Right atrium auricular region (tissue), 2 donors: Measurements from ENCODE around the gene RAD17. TPM values are rescaled to one million over a fixed set of nuclear protein-coding genes. Genes with fewer than 3 reads are reported as not detected.

ENCODE experiments used
- DNase-seq: peaks from one replicate; pipeline ENCODE4 v3.0.0-alpha.2; 2019; ENCODE audit warnings: low spot score
- H3K27ac ChIP-seq, 2 donors: fragments of 200-600 bp; sonication (generic); 1 replicate in 1 of 2; 2 replicates in 1 of 2; pipeline ENCODE4 v1.5.1; 2016 to 2019
- H3K27me3 ChIP-seq, 2 donors: fragments of 200-600 bp; sonication (generic); one replicate each; pipeline versions ENCODE4 v1.5.1 to v1.6.0; 2017 to 2019
- H3K36me3 ChIP-seq: fragments of 200-600 bp; sonication (generic); one replicate; pipeline ENCODE4 v1.5.1; 2016
- H3K4me1 ChIP-seq, 2 donors: fragments of 200-600 bp; sonication (generic); one replicate each; pipeline versions ENCODE4 v1.5.1 to v1.6.0; 2017 to 2019
- H3K4me3 ChIP-seq, 2 donors: fragments of 200-600 bp; sonication (generic); 1 replicate in 1 of 2; 2 replicates in 1 of 2; pipeline ENCODE4 v1.5.1; 2017 to 2019; ENCODE audit warnings: mild to moderate bottlenecking in 1 of 2, moderate library complexity in 1 of 2
- H3K9me3 ChIP-seq, 2 donors: fragments of 200-600 bp; sonication (generic); one replicate each; pipeline ENCODE4 v1.5.1; 2019
- total RNA-seq, 2 donors: library from RNA; depleted of rRNA; stranded (reverse); fragments of >200 nt; gene quantifications; one replicate each; pipeline ENCODE4 v1.1.0, GENCODE V29; 2016
- TF ChIP-seq, protein P1 (sequence below), 2 donors: fragments of 200-600 bp; sonication (generic); IDR thresholded peaks; one replicate each; pipeline ENCODE4 v1.5.1; 2019; ENCODE audit warnings: antibody characterized with exemption in 2 of 2

Gene RAD17
- total RNA-seq, 2 donors from 2014 or later = 9.3 to 17.9 TPM

DNA sequence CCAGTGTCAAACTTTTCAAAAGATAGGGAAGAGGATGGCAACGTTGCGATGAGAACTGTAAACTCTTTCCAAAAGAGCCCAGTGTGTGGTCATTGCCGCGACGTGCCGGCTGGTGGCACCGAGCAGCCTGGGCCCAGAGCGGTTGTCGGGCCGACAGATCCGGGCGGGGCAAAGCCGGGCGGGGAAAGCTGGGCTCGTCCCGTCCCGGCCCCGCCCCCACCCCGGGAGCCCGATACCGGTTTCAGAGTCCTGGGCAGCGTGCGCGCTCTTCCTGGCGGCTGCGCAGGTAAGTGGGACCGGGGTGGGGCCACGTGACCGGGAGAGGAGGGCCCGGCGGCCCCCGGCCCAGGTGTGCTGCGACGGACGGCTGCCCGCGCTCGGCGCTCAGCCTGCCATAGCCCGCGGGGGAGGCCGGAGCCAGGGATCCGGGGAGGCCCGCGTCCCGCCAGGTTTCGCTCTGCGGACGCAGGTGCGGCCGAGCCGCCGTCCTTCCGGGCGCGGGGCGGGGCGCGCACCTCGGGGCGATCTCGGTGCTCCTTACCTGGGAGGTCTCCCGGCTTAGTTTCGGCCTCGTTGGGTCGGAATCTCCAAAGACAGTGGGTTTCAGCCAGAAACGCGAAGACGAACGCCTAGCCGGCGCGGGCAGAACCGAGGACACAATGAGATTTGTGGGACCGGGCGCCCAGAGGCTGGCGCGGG, 45.4 kb downstream of the RAD17 start, which contains the start of gene MARVELD2:
Gene MARVELD2, plus strand, starts transcription at position 232 of the 699 bp plus-strand sequence. CDS start 4,270 bp downstream, outside the sequence.
- TF ChIP-seq, protein P1, sequence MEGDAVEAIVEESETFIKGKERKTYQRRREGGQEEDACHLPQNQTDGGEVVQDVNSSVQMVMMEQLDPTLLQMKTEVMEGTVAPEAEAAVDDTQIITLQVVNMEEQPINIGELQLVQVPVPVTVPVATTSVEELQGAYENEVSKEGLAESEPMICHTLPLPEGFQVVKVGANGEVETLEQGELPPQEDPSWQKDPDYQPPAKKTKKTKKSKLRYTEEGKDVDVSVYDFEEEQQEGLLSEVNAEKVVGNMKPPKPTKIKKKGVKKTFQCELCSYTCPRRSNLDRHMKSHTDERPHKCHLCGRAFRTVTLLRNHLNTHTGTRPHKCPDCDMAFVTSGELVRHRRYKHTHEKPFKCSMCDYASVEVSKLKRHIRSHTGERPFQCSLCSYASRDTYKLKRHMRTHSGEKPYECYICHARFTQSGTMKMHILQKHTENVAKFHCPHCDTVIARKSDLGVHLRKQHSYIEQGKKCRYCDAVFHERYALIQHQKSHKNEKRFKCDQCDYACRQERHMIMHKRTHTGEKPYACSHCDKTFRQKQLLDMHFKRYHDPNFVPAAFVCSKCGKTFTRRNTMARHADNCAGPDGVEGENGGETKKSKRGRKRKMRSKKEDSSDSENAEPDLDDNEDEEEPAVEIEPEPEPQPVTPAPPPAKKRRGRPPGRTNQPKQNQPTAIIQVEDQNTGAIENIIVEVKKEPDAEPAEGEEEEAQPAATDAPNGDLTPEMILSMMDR (IDR thresholded peaks at IDR 0.05) = peak in 1 of 2 donors; percentile 34
- peak within 1 kb of the TSS; percentile 11 to 23 for H3K27ac ChIP-seq
- H3K4me3 ChIP-seq = peak within 1 kb of the TSS; percentile 60 to 65
- no peaks in the 10 kb centered on the region for H3K4me1 ChIP-seq
- H3K27me3 ChIP-seq = no peaks in the 10 kb centered on the region
- no peak for DNase-seq
- no peaks in the 10 kb centered on the region for H3K9me3 ChIP-seq
- peaks cover 9% of the 10 kb centered on the region for H3K36me3 ChIP-seq

DNA sequence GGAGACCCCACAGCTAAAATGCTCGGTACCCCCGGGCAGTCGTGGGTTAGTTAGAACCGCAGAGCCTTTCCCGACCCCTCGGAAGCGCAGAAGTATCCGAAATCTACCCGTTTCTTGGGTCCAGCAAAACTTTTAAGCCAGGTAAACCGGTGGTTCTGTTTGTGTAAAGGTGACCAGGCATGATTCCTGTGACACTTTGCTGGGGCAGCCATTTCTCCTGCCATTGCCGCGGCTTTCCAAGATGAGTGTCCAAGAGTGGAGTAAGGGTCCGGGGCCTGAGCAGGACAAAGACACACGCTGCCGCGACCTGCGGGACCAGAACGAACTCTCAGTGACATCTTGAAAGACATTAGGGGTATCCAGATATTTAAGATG, 46.0 kb downstream of the RAD17 start:
- Histone ChIP-seq H3K9me3 (no peaks in the 10 kb centered on the region), H3K27me3 (no peaks in the 10 kb centered on the region), H3K36me3 (peaks cover 9% of the 10 kb centered on the region), H3K4me1 (no peaks in the 10 kb centered on the region), H3K27ac (peak overlapping the region in 1 of 2 donors; percentile 11), H3K4me3 (peak overlapping the region; percentile 60 to 65)
- TF ChIP-seq, protein P1 (IDR thresholded peaks at IDR 0.05) = no peak
- no peak for DNase-seq

DNA sequence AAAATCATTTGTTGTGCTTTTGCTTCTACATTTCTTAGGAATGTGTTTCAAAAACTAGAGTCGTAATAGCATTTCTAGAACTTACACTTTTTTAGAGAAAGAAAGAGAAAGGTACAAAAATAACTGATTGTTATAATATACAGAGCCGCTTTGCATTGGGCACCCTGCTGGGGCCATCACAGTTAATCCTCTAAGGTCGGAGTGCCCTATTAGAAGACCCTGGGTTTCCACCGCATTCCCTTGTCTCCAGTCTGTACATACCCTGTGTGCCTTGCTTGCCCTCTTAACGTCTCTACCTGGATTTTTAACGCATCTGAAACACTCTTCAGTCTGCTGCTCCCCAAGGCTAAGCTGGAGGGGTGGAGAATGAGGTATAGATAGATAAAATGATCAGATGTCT, 46.6 kb downstream of the RAD17 start:
- no peak for DNase-seq
- Histone ChIP-seq H3K27ac (no peak overlapping the region), H3K4me3 (no peak overlapping the region), H3K9me3 (no peaks in the 10 kb centered on the region), H3K27me3 (no peaks in the 10 kb centered on the region), H3K4me1 (no peaks in the 10 kb centered on the region), H3K36me3 (peaks cover 9% of the 10 kb centered on the region)
- TF ChIP-seq, protein P1 (IDR thresholded peaks at IDR 0.05) = no peak

DNA sequence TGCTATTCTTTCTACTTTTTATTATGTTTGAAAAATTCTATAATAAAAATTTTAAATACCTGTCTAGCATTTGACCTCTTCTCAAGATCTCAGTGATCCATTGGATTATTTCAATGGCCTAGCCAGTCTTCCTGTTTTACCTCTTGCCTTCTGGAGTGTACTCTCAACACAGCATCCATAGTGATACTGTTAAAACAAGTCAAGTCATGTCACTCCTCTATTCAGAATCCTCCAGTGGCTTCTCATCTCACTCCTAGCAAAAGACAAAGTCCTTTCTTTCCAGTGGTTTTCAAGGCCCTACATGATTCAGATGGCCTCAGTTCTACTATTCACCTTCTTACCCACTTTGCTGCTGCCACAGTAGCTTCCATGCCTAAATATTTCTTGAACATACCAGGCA, 47.1 kb downstream of the RAD17 start:
- no peaks in the 10 kb centered on the region for H3K4me1 ChIP-seq
- no peak for DNase-seq
- no peak overlapping the region for H3K27ac ChIP-seq
- no peaks in the 10 kb centered on the region for H3K9me3 ChIP-seq
- TF ChIP-seq, protein P1 (IDR thresholded peaks at IDR 0.05) = no peak
- no peak overlapping the region for H3K4me3 ChIP-seq
- no peaks in the 10 kb centered on the region for H3K27me3 ChIP-seq
- H3K36me3 ChIP-seq = peaks cover 9% of the 10 kb centered on the region

DNA sequence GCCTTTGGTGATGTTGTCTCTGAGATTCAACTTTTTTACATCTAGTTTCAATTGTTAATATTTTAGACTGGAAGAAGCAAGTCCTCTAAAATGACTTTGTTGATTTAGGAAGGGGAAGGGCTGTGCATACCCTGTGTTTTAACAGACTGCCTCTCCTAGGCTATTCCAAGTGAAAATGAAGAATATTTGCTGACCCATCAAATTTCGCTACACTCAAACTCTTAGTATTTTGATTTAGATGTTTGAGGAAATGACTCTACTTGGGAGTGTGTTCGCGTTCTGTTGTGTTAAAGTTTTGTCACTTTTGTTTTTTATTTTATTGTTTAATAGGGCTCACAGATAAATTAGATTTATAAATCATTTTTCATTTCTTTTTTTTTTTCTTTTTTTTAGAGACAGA, 48.9 kb downstream of the RAD17 start:
- Histone ChIP-seq H3K27me3 (no peaks in the 10 kb centered on the region), H3K4me3 (no peak overlapping the region), H3K36me3 (peaks cover 8% of the 10 kb centered on the region), H3K9me3 (no peaks in the 10 kb centered on the region), H3K27ac (no peak overlapping the region), H3K4me1 (no peaks in the 10 kb centered on the region)
- TF ChIP-seq, protein P1 (IDR thresholded peaks at IDR 0.05) = no peak
- DNase-seq = no peak
